ENCODE data around the gene CENPO.

CENPO gene

DNA sequence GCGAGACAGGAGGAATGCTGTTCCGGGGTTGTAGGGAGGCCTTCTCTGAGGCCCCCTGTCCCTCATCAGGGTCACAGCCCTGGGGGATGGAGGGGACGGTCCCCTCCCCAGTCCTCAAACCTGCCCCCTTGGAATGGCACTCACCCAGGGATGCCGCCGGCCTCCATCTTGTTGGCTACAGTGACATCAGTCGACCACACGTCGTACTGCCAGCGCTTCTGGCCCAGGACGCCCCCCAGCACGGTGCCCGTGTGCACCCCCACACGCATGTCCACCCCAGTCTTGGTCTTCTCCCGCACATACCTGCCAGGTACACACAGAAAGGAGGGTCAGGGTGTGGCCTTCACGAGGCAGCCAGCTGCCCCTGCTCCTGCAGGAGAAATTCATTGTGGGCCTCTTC, 46.5 kb downstream of the CENPO start:
- no peak for DNase-seq

DNA sequence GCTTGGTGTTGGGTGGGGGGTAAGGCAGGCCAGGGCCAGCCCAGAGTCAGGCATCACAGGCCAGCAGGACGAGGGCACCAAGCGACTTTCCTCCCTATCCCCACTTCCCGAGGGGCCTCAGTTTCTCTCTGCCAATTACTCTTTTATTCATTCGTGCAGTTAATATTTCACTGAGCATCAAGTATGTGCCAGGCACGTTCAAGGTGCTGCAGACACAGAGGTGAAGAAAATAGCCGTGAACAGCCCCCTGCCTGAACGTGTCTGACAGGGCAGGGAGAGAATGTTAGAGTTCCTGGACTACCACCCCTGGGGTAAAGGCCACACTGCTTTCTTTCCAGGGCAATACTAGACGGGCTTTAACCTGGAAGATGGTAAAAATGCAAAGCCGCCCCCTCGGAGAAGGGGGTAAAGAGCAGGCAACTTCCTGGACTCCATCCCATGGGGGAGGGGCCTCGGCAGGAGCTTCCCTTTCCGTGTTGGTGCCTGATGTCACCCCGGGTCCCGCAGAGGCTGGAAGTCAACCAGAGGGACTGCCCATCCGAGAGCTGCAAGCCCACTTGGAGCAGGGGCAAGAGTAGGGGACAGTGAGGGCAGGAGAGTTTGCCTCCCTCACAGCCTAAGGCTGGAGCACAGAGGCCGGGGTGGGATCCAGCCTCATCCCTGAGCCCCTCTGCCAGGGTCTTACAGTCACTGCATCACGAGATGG, 47.1 kb downstream of the CENPO start:
- DNase-seq = no peak

DNA sequence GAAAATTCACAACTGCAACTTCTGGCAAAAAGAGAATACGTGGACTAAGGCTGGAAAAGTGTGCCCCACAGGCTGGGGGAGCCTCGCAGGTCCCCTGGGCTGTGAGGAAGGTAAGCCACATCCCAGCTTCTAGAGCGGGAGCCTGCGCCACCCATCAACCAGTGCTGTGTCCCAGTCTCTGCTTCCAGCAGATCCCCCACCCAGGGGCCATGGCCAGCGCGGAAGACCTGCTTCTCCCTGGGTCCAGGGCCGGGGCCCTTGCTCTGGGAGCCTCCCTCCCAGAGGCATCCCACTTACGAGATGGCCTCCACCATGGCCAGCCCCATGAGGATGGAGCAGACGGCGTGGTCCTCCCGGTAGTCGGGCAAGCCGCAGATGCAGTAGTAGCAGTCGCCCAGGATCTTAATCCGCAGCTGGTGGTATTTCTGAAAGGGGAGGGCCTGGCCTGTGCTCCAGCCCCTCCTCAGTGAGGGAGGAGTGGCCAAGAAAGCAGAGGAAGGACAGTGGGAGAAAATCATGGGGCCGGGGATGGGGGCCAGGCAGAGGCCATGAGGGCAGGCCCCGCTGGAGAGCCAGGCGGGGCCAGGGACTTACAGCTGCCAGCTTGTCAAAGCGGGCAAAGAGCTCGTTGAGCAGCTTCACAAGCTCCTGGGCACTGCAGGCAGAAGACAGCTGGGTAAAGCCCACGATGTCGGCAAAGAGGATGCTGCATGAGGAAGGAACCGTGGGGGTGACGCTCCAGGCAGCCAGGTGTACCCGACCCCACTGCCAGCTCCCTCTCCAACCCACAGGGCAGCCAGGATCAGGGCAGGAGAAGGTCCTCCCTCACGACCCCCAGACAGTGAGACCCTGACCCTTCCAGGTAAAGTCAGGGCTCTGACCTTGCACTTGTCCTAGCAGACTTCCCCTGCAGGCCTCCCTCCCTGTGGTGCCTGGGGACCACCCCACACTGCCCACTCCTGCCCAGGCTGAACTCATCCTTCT, 48.0 kb downstream of the CENPO start:
- no peak for DNase-seq

DNA sequence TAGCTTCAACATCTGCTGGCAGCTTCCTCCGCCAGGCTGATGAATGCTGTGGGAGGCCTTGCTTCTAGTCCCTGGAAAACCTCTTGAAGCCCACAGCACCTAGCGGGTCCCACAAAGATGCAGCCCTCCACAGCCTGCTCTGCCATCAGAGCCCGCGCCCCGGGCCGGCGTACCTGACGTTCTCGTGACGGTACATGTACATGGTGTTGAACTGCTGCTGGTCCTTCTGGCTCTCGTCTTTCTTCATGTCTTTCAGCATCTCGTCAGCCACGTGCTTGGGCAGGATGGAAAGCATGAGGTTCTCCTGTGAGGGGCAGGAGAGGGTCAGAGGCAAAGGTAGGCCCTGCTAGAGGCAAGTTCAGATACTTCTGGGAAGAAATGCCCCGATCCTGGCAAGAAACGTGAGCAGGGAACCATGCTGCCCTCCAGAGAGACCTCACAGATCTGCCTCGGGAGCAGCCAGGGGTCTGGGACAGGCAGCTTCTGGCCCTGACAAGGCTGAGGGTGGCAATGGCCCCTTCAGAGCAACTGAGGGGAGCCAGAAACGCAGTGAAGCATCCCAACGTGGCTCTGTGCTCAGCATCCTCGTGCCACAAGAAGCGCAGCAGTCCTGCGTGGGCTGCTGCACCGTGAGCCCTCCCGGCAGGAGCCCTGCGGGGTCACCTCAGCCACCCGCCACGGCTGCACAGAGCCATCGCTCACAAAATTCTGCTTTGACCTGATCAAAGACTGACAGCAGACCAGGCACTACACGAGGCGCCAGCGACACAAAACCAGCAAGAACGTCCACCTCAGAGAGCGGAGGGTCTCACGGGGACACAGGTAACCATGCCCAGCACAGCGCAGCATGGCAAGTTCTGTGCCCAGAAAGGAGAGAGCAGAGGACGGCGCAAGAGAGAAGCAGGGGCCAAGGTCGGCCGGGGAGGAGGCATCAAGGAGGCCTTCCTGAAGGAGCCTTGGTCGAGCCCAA, 49.1 kb downstream of the CENPO start:
- no peak for DNase-seq

DNA sequence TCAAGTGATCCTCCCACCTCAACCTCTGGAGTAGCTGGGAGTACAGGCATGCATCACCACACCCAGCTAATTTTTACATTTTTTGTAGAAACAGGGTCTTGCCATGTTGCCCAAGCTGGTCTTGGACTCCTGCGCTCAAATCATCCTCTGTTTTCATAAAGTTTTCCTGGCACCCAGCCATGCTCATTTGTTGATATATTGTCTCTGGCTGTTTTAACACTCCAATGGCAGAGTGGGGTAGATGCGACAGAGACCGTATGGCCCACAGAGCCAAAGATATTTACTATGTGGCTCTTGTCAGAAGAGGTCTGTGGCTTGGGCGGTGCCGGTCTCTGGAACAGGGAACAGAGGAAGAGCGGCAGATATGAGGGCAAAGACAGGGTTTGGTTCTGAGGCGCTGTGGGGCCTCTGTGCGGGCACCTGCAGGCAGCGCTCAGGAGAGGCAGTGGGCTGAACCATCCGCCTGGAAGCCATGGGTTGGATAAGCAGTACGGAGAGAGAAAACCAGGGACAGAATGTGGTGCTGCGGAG, 50.2 kb downstream of the CENPO start:
- DNase-seq = no peak

DNA sequence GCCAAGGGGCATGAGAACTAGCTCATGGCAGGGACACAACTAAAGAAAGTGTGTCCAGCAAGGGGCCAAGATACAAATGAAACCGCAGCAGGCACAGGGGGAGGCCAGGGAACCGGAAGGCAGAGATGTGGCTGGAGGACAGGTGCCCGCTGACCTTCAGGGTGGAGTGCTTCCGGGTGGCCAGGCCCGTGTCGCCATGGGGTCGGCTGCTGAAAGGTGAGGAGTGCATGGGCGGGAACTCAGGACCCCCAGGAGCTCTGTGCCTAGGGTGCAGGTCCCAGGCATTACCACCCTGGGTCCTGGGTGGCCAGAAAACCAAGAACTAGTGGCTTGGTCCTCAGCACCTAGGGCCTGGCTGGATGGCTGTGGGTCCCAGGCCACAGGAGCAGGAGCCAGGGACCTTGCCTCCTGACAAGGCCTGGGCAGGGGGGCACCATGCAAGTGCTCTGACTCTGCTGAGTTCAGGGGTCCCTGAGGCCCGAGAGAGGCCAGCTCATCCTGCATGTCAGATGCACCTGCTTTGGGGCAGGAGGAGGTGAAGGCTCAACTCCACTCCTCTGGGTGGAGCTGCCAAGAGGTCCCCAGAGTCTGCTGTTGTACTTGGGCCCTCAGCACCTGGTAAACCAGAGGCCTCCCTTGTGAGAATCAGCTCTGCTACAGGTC, 50.9 kb downstream of the CENPO start:
- no peak for DNase-seq

DNA sequence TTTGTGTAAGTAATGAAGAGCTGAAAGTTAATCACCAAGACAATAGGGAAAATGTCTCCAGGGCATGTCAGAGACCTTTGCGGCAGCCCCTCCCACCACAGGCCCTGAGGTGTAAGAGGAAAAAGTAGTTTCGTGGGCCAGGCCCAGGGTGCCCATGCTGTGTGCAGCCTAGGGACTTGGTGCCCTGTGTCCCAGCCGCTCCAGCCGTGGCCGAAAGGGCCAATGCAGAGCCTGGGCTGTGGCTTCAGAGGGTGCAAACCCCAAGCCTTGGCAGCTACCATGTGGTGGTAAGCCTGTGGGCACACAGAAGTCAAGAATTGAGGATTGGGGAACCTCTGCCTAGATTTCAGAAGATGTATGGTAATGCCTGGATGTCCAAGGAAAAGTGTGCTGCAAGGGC, 52.5 kb downstream of the CENPO start:
- no peak for DNase-seq

DNA sequence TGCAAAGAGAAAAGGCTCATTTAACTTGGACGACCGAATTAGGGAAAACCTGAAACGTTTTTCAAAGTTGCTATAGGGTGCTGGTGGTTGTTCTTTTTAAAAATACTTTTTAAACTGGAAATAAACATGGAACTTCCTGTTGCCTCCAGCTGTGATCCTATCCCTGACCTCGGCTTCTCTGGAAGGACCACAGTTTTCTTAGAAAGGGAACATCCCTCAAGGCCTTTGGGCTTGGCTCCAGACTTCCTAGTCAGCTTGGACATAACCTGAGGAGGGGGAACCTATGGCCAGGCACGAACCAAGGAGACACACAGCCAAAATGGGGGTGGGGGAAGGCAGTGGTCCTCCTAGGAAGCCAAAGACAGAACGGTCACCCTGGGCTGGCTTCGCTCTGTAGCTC, 57.7 kb downstream of the CENPO start:
- no peak for DNase-seq

DNA sequence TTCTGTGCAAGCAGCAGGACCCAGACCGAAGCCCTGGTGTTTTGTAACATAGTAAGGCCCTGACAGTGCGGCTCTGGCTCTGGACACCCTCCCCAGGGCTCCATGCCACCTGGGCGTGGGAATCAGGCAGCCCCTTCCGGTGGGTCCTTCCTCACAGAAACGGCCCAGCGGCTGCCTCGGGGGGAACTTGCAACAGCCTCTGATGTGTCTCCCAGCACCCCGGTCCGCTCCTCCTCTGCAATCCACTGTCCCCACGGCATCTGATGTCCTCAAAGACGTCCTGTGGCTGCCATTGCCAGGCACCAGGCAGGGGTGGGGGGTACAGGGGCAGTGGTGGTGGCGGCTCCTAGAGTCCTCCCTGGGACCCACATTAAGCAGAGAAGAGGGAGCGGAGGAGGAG, 58.8 kb downstream of the CENPO start:
- DNase-seq = no peak

DNA sequence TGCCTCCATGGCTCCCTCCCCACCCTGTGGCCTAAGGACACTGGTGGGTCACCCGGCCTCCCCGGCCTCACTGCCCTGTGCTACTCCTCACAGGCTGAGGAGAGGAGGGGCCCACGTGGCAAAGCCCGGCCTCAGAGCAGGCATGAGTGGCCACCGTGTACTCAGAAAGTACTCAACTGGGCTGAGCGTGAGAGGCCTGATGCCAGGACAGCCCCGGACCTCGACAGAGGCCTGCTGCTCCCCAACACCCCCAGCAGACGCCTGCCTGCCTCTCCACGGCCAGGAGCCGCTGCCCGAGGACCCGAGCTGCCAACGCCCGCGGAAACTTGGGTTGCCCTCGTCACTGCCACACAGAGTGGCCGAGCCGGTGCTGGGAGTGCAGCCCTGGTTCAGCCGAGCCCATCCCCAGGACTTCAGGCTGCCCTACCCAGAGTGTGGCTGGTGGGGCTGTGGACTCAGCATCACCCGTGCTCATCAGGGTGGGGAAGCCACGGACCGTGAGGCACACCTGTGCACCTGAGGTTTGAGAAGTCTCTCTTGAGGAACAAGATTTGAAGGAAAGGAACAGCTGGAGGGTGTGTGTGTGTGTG, 59.3 kb downstream of the CENPO start:
- DNase-seq = no peak

DNA sequence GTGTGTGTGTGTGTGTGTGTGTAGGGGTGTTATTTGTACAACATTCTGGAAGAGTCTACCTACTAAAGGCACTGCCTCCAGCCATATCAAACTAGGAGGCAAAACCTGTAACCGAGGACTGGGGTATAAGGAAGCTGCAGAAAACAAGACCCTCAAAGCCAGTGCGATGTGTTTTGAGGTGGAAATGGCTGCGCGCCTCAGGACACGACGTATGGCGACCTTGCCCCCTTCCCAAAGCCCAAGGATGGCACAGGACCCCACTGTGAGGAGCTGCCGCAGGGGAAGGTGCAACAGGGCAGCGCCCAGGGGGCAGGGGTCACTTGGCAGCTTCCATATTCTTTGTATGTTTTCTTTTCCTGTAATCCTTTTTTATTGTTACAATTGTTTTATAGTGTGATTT, 59.8 kb downstream of the CENPO start:
- DNase-seq = no peak

DNA sequence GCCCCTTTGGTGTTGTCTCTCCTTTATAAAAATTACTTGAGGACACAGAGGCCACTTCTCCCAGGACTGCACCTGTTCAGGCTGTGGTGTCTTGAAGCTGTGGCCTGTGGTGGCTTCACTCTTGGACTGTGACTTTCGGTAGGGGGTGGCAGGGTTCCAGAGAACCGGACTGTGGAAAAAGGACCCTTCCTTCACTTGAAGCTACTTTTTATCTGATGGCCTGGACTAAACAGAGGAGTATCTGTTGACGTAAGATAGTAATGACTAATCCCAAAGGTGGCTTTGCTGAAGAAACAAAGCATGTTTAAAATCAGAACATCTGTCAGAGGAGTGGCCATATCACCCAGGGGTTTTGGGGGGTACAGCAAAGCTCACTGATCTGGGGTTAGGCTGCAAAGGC, 60.8 kb downstream of the CENPO start:
- DNase-seq = no peak

DNA sequence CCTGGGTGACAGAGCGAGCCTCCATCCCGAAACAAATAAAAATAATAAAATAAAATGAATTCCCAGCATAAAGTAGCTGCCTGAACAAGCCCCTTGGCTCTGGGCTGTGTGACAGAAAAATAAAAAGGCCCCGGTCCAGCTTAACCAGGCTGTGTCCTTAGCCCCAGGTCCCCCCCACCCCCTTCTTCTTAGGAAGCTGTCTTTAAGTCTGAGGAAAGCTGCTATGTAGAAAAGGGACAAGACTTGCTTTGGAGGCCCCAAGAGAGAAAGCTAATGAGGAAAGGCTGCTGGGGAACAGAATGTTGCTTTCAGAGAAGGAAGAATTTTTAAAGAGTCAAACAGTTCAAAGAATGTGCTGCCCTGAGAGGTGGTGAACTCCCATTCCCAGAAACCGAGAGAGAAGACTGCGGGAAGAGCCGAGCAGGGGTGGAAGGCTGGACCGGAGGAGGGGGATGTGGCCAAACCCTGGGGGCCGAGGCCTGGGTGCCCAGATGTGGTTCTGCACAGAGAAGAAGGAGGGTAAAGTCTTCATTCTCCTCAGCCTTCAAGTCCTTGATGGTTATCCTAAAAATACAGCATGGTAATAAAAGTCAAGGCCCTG, 61.9 kb downstream of the CENPO start:
- no peak for DNase-seq

DNA sequence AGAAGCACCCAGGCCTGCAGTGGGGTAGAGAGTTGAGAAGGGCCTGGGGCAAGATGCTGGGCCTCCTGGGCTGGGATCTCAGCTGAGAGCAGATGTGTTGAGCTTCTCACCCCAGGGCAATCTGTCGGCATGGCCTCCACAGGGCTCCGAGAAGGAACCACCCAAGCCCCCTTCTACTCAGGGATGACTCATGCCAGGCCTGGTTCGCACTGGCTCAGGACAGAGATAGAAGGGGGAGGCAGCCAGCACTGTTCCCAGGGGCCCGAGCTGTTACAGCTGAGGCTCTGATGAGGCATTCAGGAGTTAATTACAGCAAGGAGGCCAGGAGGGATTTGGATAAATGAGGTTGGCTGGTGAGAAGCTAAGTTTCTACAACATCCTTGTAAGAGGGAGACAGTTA, 62.5 kb downstream of the CENPO start:
- DNase-seq = no peak

DNA sequence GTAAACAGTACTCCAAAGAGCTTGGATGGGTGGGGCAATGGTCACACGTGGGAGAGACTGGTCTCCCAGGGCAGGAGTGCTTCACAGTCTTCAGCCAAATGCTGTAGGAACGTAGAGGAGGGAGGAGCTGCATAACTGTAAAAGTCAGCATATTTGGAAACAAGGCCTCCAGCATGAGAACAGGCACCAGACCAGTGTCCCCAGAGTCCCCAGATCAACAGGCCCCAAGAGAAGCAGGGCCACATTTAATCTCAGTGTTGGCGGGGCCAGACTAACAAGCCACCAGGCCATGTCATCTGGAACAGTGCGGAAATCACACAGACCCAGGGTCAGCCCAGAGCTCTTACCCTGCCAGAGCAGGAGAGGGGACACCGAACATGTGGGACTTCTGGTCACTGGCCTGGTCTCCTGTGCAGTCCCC, 63.6 kb downstream of the CENPO start:
- DNase-seq = no peak

DNA sequence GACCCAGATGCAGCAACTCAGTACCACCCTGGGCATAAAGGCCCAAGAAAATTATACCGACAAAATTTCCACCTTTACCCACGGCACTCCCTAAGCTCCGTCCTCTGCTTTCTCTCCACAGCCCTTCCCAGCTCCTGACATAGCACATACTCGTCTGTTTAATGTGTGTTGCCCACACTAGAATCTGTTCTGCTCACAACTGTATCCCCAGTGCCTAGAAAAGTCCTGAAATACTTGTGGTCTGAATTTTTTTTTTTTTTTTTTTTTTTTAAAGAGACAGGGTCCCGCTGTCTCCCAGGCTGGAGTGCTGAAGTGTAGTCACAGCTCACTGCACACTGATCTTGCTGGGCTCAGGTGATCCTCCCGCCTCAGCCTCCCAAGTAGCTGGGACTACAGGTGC, 64.5 kb downstream of the CENPO start:
- no peak for DNase-seq

DNA sequence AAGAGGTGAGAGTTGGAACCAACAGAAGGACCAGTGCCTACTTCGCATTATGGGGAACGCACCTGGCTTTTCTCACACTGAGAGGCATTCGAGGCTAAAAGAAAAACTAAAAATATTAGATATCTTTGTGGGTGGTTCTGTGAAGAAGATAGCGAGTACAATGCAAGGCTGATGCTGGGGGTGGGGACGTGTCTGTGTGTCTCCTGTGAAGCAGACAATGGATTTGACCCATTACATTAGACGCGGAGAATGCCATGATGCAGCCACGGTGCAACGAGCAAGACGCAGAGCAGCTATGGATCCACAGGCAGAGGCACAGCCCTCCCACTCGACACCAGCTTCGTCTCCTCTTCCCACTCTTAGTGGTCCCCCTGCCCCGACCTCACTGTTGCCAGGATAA, 65.8 kb downstream of the CENPO start:
- no peak for DNase-seq

DNA sequence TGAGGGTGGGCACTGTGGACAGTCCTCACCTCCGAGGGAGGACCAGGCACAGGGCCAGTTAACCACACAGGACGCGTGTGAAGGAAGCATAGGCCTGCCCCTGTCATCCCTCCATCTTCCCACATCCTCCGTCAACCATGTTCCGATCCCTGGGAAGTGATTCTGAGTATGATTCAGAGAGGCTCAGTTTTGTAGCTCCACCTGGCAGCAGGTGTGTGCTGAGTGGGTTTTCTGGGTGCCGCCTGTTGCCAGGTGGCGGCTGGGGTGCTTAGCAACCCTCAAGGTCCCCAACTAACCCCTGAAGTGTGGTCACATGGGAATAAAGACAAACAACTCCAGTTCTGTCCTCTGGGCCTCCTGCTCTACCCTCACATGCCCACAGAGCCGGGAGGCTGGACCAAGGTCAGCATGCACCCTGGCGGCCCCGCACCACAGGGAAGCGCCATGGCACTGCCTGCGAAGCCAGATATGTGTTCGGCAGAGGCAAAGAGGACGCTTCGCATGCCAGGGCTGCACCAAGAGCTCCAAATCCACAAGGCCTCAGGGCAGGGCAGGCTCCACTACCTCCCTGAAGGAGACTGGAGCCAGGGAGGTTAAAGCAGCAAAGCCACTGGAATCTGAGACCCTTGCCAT, 66.9 kb downstream of the CENPO start:
- no peak for DNase-seq

DNA sequence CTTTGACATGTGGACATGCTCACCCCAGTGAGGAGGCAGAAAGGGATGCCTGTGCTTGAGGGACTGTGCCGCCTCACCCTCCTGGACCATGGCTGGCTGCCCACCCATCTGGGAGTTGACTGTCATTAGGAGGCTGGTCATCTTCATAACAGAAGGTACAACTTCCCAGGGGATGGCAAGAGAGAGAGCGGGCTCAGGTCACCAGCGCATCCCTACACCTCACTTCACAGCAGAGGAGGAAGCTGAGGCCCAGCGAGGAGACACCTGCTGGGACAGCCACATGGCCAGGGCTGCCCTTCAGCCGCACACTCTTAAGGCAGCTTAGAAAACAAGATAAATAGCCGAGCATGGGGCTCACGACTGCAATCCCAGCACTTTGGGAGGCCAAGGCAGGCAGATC, 67.4 kb downstream of the CENPO start:
- DNase-seq = no peak

DNA sequence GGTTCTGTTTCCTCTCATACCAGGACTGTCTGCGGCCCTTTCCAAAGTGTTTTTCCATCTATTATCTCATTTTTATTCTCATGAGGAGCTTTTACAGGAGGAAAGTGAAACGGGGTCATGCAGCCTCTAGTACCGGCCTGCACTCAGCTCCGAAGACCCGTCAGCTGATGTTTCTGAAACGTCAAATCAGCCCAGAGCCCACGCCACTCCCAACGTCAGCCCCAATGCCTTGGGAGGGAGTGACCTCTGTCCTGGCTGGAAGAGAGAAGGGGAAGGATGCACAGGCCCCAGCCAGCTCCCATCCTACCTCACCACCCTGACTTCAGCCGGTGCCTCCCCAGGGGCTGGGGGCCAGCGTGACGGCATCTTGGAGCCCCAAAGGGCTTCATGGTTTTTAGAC, 68.3 kb downstream of the CENPO start:
- DNase-seq = no peak

DNA sequence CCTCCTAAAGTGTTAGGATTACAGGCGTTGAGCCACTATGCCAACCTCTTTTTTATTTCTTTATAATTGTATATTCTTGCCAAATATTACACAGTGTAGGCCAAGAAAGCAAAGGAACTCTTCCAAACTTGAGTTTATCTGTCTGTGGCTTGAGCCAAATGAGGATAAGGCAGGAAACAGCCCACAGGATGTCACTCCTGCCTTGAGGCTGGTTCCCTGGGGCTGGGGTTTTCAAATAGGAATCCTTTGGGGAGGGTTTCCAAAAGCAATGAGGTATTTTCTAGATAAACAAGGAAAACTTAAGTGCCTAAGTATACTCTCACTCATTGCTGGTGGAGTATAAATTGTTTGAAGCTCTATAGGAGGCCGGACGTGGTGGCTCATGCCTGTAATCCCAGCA, 70.4 kb downstream of the CENPO start:
- no peak for DNase-seq
